ENCODE measurements around the gene ZMAT5.

Gene ZMAT5

GRCh38 chr22:29801796-29802195 lies 35.0 kb upstream of the ZMAT5 start:
- Histone ChIP-seq H3K9me2 (replicated peaks; ENCODE audit: insufficient read depth, low read length) (no peaks in the 10 kb centered on the region), H3K36me3 (ENCODE audit: low read length) (peaks cover 5% of the 10 kb centered on the region; the same call in 1 of the 2 replicates), H3F3A (ENCODE audit: insufficient read depth) (no peaks in the 10 kb centered on the region), H3K9ac (ENCODE audit: low read length) (no peak overlapping the region), H3K9me3 (ENCODE audit: insufficient read depth, low read length) (no peaks in the 10 kb centered on the region), H3K79me2 (ENCODE audit: insufficient read depth, low read length) (no peaks in the 10 kb centered on the region), H4K20me1 (ENCODE audit: low read depth, low read length) (no peaks in the 10 kb centered on the region), H3K27ac (ENCODE audit: low read depth, low read length) (no peak overlapping the region), H2AFZ (ENCODE audit: low read depth, low read length, severe bottlenecking) (no peak overlapping the region), H3K27me3 (ENCODE audit: low read length) (no peaks in the 10 kb centered on the region), H3K4me2 (ENCODE audit: low read depth, low read length, poor library complexity, severe bottlenecking) (no peak overlapping the region), H3K4me3 (ENCODE audit: insufficient read depth, low read length, poor library complexity, severe bottlenecking) (no peak overlapping the region)
- no peak for TF ChIP-seq EZH2phosphoT487 (conservative IDR thresholded peaks at IDR 0.05; ENCODE audit: low read length)
- TF ChIP-seq CTCF (IDR thresholded peaks at IDR 0.05; ENCODE audit: insufficient read depth, low read length, poor library complexity, severe bottlenecking), result no peak

- Histone ChIP-seq H3K79me2 (ENCODE audit: insufficient read depth, low read length) (no peaks in the 10 kb centered on the region), H3F3A (ENCODE audit: insufficient read depth) (no peaks in the 10 kb centered on the region), H3K9me2 (replicated peaks; ENCODE audit: insufficient read depth, low read length) (no peaks in the 10 kb centered on the region), H3K4me3 (ENCODE audit: insufficient read depth, low read length, poor library complexity, severe bottlenecking) (no peak overlapping the region), H4K20me1 (ENCODE audit: low read depth, low read length) (no peaks in the 10 kb centered on the region), H3K4me2 (ENCODE audit: low read depth, low read length, poor library complexity, severe bottlenecking) (no peak overlapping the region), H3K9ac (ENCODE audit: low read length) (no peak overlapping the region), H3K9me3 (ENCODE audit: insufficient read depth, low read length) (no peaks in the 10 kb centered on the region), H3K27me3 (ENCODE audit: low read length) (no peaks in the 10 kb centered on the region), H3K27ac (ENCODE audit: low read depth, low read length) (no peak overlapping the region), H3K36me3 (ENCODE audit: low read length) (peaks cover 5% of the 10 kb centered on the region; the same call in 1 of the 2 replicates), H2AFZ (ENCODE audit: low read depth, low read length, severe bottlenecking) (no peak overlapping the region)
- TF ChIP-seq EZH2phosphoT487 (conservative IDR thresholded peaks at IDR 0.05; ENCODE audit: low read length) (no peak), CTCF (IDR thresholded peaks at IDR 0.05; ENCODE audit: insufficient read depth, low read length, poor library complexity, severe bottlenecking) (no peak)
These were observed 34.3 kb upstream of the ZMAT5 start for GRCh38 chr22:29801153-29801552.

- H3K9me2 ChIP-seq (replicated peaks; ENCODE audit: insufficient read depth, low read length), result no peaks in the 10 kb centered on the region
- no peak for TF ChIP-seq CTCF (IDR thresholded peaks at IDR 0.05; ENCODE audit: insufficient read depth, low read length, poor library complexity, severe bottlenecking)
- no peak for TF ChIP-seq EZH2phosphoT487 (conservative IDR thresholded peaks at IDR 0.05; ENCODE audit: low read length)
- no peaks in the 10 kb centered on the region for H3K79me2 ChIP-seq (ENCODE audit: insufficient read depth, low read length)
- H3K9ac ChIP-seq (ENCODE audit: low read length), result no peak overlapping the region
- no peaks in the 10 kb centered on the region for H3F3A ChIP-seq (ENCODE audit: insufficient read depth)
- H3K4me2 ChIP-seq (ENCODE audit: low read depth, low read length, poor library complexity, severe bottlenecking), result no peak overlapping the region
- H2AFZ ChIP-seq (ENCODE audit: low read depth, low read length, severe bottlenecking), result no peak overlapping the region
- H3K27me3 ChIP-seq (ENCODE audit: low read length), result no peaks in the 10 kb centered on the region
- no peaks in the 10 kb centered on the region for H3K9me3 ChIP-seq (ENCODE audit: insufficient read depth, low read length)
- no peak overlapping the region for H3K4me3 ChIP-seq (ENCODE audit: insufficient read depth, low read length, poor library complexity, severe bottlenecking)
- H3K36me3 ChIP-seq (ENCODE audit: low read length), result peaks cover 5% of the 10 kb centered on the region; the same call in 1 of the 2 replicates
- no peak overlapping the region for H3K27ac ChIP-seq (ENCODE audit: low read depth, low read length)
- no peaks in the 10 kb centered on the region for H4K20me1 ChIP-seq (ENCODE audit: low read depth, low read length)
These were observed 32.4 kb upstream of the ZMAT5 start for GRCh38 chr22:29799217-29799680.

Data from SU-DHL-6 (cell line).